Upper lobe of right lung (tissue), 1 donor: ENCODE results near the gene IRF6. TPM values are rescaled to one million over a fixed set of nuclear protein-coding genes. Genes with fewer than 3 reads are reported as not detected.
A peak's percentile ranks its signal among the peaks of the same experiment; 100 is the strongest.

Experiments used
- ATAC-seq: fragments of 200-7000 bp; cut with Tn5 transposase; one replicate; pipeline ENCODE4 v1.9.1; 2020; ENCODE audit warnings: mild to moderate bottlenecking, moderate library complexity
- DNase-seq: peaks from one replicate; pipeline ENCODE4 v3.0.0-alpha.2; 2020
- H3K27ac ChIP-seq: fragments of 200-600 bp; one replicate; pipeline ENCODE4 v1.8.0; 2022
- H3K27me3 ChIP-seq: fragments of 200-600 bp; one replicate; pipeline ENCODE4 v1.8.0; 2022; ENCODE audit warnings: mild to moderate bottlenecking
- H3K36me3 ChIP-seq: fragments of 200-600 bp; one replicate; pipeline ENCODE4 v1.8.0; 2022
- H3K4me1 ChIP-seq: fragments of 200-600 bp; one replicate; pipeline ENCODE4 v1.8.0; 2022
- H3K4me3 ChIP-seq: fragments of 200-600 bp; one replicate; pipeline ENCODE4 v1.8.0; 2022; ENCODE audit warnings: mild to moderate bottlenecking
- H3K9me3 ChIP-seq: fragments of 200-600 bp; one replicate; pipeline ENCODE4 v1.8.0; 2022
- intact Hi-C: fragments of 100-400 bp; cut with DNase I; formaldehyde crosslinking; loops from one replicate; pipeline ENCODE4 v1.11.0; 2022
- total RNA-seq: library from RNA; stranded (reverse); fragmentation: NEBNext Ultra II Directional; extraction: Animal tissue kit (Norgen Biotek cat#: 25700); gene quantifications from one replicate; pipeline ENCODE4 v1.2.1, GENCODE V29; 2021
- TF ChIP-seq, protein P1 (sequence below): fragments of 200-600 bp; IDR thresholded peaks from one replicate; pipeline ENCODE4 v1.8.0; 2022; ENCODE audit warnings: antibody characterized with exemption
- donor health status: DM: no; HTN: yes; CAD: no; lungs with severe emphysema.

IRF6 gene
- total RNA-seq, 1 donor from 2014 or later = 17.9 TPM

DNA sequence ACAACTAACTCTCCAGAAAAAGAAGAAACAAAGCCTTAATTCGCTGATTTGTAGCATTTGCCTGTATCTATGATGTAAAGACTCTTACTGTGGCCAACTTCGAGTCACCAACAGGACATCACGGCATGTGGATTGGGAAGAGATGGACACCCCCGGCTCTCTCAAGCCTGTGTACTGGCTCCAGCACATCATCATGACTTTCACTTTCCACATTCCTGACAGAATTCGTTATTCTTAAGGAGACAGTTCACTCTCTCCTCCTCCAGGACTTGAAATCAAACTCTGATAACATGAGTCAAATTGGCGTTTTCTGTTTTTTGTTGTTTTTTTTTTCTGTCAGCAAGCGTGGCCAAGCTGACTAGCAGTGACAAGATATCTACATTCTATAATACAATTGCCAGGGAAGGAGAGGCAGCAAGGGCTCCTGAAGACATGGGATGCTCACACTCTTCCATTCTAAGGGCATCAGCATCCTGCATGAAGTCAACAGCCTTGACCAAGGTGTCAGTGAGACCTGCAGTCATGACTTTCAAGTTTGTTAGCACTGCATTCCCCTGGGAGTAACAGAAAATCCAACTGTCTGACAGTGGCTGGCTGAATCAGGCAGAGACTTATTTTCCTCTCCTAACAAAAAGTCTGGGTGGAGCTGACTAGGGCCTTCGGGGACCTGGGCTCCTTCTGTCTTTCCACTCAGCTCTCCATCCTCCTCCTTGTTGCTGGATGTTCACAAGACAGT, 63.4 kb downstream of the IRF6 start:
- Histone ChIP-seq H3K27ac (peak overlapping the region; percentile 42), H3K36me3 (no peaks in the 10 kb centered on the region), H3K4me3 (peak overlapping the region; percentile 25), H3K27me3 (no peaks in the 10 kb centered on the region), H3K9me3 (no peaks in the 10 kb centered on the region), H3K4me1 (peaks cover 4% of the 10 kb centered on the region)
- ATAC-seq (peak; percentile 38), DNase-seq (no peak)
- TF ChIP-seq, protein P1, sequence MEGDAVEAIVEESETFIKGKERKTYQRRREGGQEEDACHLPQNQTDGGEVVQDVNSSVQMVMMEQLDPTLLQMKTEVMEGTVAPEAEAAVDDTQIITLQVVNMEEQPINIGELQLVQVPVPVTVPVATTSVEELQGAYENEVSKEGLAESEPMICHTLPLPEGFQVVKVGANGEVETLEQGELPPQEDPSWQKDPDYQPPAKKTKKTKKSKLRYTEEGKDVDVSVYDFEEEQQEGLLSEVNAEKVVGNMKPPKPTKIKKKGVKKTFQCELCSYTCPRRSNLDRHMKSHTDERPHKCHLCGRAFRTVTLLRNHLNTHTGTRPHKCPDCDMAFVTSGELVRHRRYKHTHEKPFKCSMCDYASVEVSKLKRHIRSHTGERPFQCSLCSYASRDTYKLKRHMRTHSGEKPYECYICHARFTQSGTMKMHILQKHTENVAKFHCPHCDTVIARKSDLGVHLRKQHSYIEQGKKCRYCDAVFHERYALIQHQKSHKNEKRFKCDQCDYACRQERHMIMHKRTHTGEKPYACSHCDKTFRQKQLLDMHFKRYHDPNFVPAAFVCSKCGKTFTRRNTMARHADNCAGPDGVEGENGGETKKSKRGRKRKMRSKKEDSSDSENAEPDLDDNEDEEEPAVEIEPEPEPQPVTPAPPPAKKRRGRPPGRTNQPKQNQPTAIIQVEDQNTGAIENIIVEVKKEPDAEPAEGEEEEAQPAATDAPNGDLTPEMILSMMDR = no peak
- intact Hi-C loops = no loop called here

DNA sequence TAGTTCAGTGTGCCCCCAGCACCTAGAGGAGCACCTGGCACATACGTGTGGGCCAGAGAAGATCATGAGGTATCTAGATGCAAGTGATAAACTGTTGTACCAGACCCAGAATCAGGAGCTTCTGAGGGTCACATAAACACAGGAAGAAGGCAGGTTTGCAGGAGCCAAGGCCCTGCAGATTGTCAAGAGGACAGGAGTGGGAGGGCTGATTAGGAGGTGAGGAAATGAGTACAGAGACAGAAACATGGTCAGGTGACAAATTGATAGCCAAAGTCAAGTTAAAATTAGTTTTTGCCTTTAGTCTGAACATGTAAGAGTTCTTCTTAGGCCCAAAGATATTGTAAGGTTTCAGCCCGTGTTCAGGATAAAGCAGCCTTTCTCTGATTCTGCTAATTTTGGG, 64.1 kb downstream of the IRF6 start:
- TF ChIP-seq, protein P1 = no peak
- Histone ChIP-seq H3K27me3 (no peaks in the 10 kb centered on the region), H3K4me3 (peak overlapping the region; percentile 25), H3K9me3 (no peaks in the 10 kb centered on the region), H3K4me1 (no peaks in the 10 kb centered on the region), H3K27ac (peak overlapping the region; percentile 42), H3K36me3 (no peaks in the 10 kb centered on the region)
- ATAC-seq (no peak), DNase-seq (no peak)
- intact Hi-C loops = no loop called here

DNA sequence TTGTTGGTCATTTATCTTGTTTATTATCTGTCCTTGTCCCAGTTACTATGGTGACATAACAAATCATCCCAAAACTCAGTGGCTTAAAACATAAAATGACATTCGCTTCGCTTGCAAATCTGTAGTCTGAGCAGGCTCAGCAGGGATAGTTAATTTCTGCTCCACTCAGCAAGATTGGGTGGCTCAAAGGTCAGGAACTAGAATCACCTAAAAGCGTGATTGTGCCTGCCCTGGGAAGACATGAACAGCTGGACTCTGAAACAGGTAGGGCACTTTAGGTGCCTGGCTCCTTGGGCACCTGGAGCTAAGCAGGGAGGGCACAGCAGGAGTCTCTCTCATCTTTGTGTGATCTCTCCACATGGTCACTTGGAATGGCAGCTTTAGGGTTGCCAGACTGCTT, 64.7 kb downstream of the IRF6 start:
- peaks cover under 1% of the 10 kb centered on the region for H3K4me1 ChIP-seq
- H3K4me3 ChIP-seq = no peak overlapping the region
- no peak overlapping the region for H3K27ac ChIP-seq
- TF ChIP-seq, protein P1 = no peak
- H3K9me3 ChIP-seq = no peaks in the 10 kb centered on the region
- no peak for ATAC-seq
- no peaks in the 10 kb centered on the region for H3K36me3 ChIP-seq
- H3K27me3 ChIP-seq = no peaks in the 10 kb centered on the region
- no peak for DNase-seq
- intact Hi-C loops = no loop called here

DNA sequence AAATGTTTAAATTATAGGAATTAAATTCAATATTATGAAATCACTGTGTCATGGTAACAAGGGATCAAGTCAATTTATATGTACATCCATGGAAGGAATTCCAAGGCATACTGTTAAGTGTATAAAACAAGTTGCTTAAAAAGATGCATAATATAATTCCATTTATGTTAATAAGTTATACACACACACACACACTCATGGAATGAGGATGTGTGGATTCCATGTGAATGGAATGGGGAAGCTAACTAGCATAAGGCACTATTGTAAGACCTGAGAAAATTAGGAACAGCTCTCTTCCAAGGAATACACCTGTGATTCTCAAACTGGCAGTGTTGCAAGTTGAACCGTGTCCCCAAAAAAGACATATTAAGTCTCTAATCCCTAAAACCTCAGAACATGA, 67.7 kb downstream of the IRF6 start:
- intact Hi-C loops = no loop called here
- ATAC-seq (no peak), DNase-seq (no peak)
- no peaks in the 10 kb centered on the region for H3K9me3 ChIP-seq
- no peaks in the 10 kb centered on the region for H3K36me3 ChIP-seq
- H3K4me3 ChIP-seq = no peak overlapping the region
- H3K27me3 ChIP-seq = no peaks in the 10 kb centered on the region
- TF ChIP-seq, protein P1 = no peak
- H3K27ac ChIP-seq = no peak overlapping the region
- peaks cover 4% of the 10 kb centered on the region for H3K4me1 ChIP-seq

DNA sequence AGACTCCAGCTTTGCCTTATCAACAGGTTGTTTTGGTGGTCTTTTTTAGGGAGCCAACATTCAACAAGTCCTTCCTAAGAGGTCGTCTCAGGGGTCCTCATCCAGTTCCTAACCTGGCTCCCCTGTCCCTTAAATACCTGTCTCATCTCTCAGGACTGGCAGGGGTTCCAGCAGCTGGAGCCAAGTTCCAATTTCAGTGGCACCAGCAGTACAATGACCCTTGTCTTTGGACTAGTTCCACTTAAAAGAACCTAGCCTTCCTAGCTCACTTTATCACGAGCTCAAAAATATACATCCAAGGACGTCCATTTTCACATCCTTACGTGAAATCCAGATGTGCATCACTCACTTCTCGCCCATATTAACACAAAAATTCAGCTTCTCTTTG, 68.8 kb downstream of the IRF6 start:
- DNase-seq (no peak), ATAC-seq (no peak)
- intact Hi-C loops = no loop called here
- Histone ChIP-seq H3K27me3 (no peaks in the 10 kb centered on the region), H3K4me3 (no peak overlapping the region), H3K4me1 (peaks cover 8% of the 10 kb centered on the region), H3K9me3 (no peaks in the 10 kb centered on the region), H3K36me3 (no peaks in the 10 kb centered on the region), H3K27ac (no peak overlapping the region)
- TF ChIP-seq, protein P1 = no peak
